H9 (cell line): Measurements from ENCODE around the gene XXYLT1. TPM values are rescaled to one million over a fixed set of nuclear protein-coding genes. Genes with fewer than 3 reads are reported as not detected.
A peak's percentile ranks its signal among the peaks of the same experiment; 100 is the strongest.

Experiments
- DNase-seq: peaks from one replicate; pipeline ENCODE4 v3.0.0-alpha.2; 2017
- H2AFZ ChIP-seq: one replicate; pipeline ENCODE4 v1.6.1; 2013; ENCODE audit warnings: mild to moderate bottlenecking, low read length, control low read depth, moderate library complexity
- H2AK5ac ChIP-seq: 2 replicates; pipeline ENCODE4 v1.6.1; 2013; ENCODE audit warnings: low read length, control low read depth, mixed read lengths; ENCODE audit not compliant: insufficient read length
- H2BK120ac ChIP-seq: one replicate; pipeline ENCODE4 v1.6.1; 2013; ENCODE audit warnings: low read depth, mild to moderate bottlenecking, low read length, control low read depth, inconsistent platforms; ENCODE audit not compliant: poor library complexity, severe bottlenecking
- H2BK12ac ChIP-seq: 2 replicates; pipeline ENCODE4 v1.6.1; 2013; ENCODE audit warnings: low read length, control low read depth, mixed read lengths, low read depth; ENCODE audit not compliant: insufficient read length
- H2BK15ac ChIP-seq: 2 replicates; pipeline ENCODE4 v1.6.1; 2013; ENCODE audit warnings: low read depth, low read length, control low read depth
- H2BK20ac ChIP-seq: one replicate; pipeline ENCODE4 v1.6.1; 2013; ENCODE audit warnings: low read depth, mild to moderate bottlenecking, low read length, control low read depth, inconsistent platforms; ENCODE audit not compliant: poor library complexity, severe bottlenecking
- H2BK5ac ChIP-seq: 2 replicates; pipeline ENCODE4 v1.6.1; 2013; ENCODE audit warnings: low read length, control low read depth, mixed read lengths; ENCODE audit not compliant: insufficient read length
- H3K14ac ChIP-seq: 2 replicates; pipeline ENCODE4 v1.6.1; 2013; ENCODE audit warnings: low read length, control low read depth; ENCODE audit not compliant: insufficient read depth
- H3K18ac ChIP-seq: 2 replicates; pipeline ENCODE4 v1.6.1; 2013; ENCODE audit warnings: low read depth, mild to moderate bottlenecking, mixed read lengths, low read length, control low read depth; ENCODE audit not compliant: insufficient read length
- H3K23ac ChIP-seq: 2 replicates; pipeline ENCODE4 v1.6.1; 2013; ENCODE audit warnings: low read length, control low read depth, mixed read lengths, low read depth; ENCODE audit not compliant: insufficient read length
- H3K23me2 ChIP-seq: 2 replicates; pipeline ENCODE4 v1.6.1; 2013; ENCODE audit warnings: low read depth, mild to moderate bottlenecking, mixed read lengths, low read length, control low read depth; ENCODE audit not compliant: insufficient read length, poor library complexity, severe bottlenecking
- H3K27ac ChIP-seq: 2 replicates; pipeline ENCODE4 v1.5.1; 2013; ENCODE audit warnings: low read length, control low read depth, mixed read lengths, low read depth; ENCODE audit not compliant: insufficient read length
- H3K27me3 ChIP-seq: 2 replicates; pipeline ENCODE4 v1.6.1; 2013; ENCODE audit warnings: low read length, control low read depth, inconsistent platforms; ENCODE audit not compliant: insufficient read depth
- H3K4ac ChIP-seq: 2 replicates; pipeline ENCODE4 v1.6.1; 2013; ENCODE audit warnings: low read depth, mild to moderate bottlenecking, control low read depth, inconsistent platforms, low read length, moderate library complexity
- H3K4me1 ChIP-seq: 2 replicates; pipeline ENCODE4 v1.6.1; 2013; ENCODE audit warnings: low read length, control low read depth, inconsistent platforms; ENCODE audit not compliant: insufficient read depth
- H3K4me2 ChIP-seq: 2 replicates; pipeline ENCODE4 v1.6.1; 2013; ENCODE audit warnings: low read length, control low read depth, mixed read lengths; ENCODE audit not compliant: insufficient read length, insufficient read depth
- H3K56ac ChIP-seq: 2 replicates; pipeline ENCODE4 v1.6.1; 2013; ENCODE audit warnings: low read depth, mild to moderate bottlenecking, mixed read lengths, low read length, control low read depth; ENCODE audit not compliant: insufficient read length
- H3K79me1 ChIP-seq: 2 replicates; pipeline ENCODE4 v1.6.1; 2013; ENCODE audit warnings: low read depth, mild to moderate bottlenecking, moderate library complexity, low read length, control low read depth, inconsistent platforms; ENCODE audit not compliant: insufficient read depth, poor library complexity, severe bottlenecking
- H3K79me2 ChIP-seq: 2 replicates; pipeline ENCODE4 v1.6.1; 2013; ENCODE audit warnings: low read length, control low read depth, inconsistent platforms; ENCODE audit not compliant: insufficient read depth
- H3K9ac ChIP-seq: 2 replicates; pipeline ENCODE4 v1.6.1; 2013; ENCODE audit warnings: low read length, control low read depth, mixed read lengths; ENCODE audit not compliant: insufficient read length; ENCODE audit errors: extremely low read depth
- H3K9me3 ChIP-seq: one replicate; pipeline ENCODE4 v1.6.1; 2013; ENCODE audit warnings: low read depth, low read length, inconsistent platforms; ENCODE audit not compliant: control insufficient read depth
- H3T11ph ChIP-seq: one replicate; pipeline ENCODE4 v1.6.1; 2013; ENCODE audit warnings: mild to moderate bottlenecking, low read length, control low read depth, inconsistent platforms
- H4K20me1 ChIP-seq: one replicate; pipeline ENCODE4 v1.6.1; 2013; ENCODE audit not compliant: control insufficient read depth, insufficient read length, insufficient read depth
- H4K5ac ChIP-seq: 2 replicates; pipeline ENCODE4 v1.6.1; 2013; ENCODE audit warnings: low read depth, mild to moderate bottlenecking, mixed read lengths, low read length, control low read depth; ENCODE audit not compliant: insufficient read length
- H4K8ac ChIP-seq: replicated peaks from 2 replicates; pipeline ENCODE4 v1.6.1; 2013; ENCODE audit warnings: low read length, control low read depth, mixed read lengths, low read depth; ENCODE audit not compliant: insufficient read length
- H4K91ac ChIP-seq: 2 replicates; pipeline ENCODE4 v1.6.1; 2013; ENCODE audit warnings: low read depth, mild to moderate bottlenecking, moderate library complexity, mixed read lengths, low read length, control low read depth; ENCODE audit not compliant: insufficient read length
- H3K27ac Mint-ChIP-seq, 3 experiments: 2 replicates in 2 of 3; 3 replicates in 1 of 3; pipeline ENCODE4 v1.8.0; 2020 to 2021; ENCODE audit warnings: mixed read lengths in 3 of 3, mild to moderate bottlenecking in 1 of 3, moderate library complexity in 1 of 3
- H3K27me3 Mint-ChIP-seq: 2 replicates; pipeline ENCODE4 v1.8.0; 2021; ENCODE audit warnings: low read depth, mild to moderate bottlenecking, moderate library complexity, mixed read lengths
- H3K36me3 Mint-ChIP-seq, 3 experiments: 2 replicates in 2 of 3; 3 replicates in 1 of 3; pipeline ENCODE4 v1.8.0; 2020 to 2021; ENCODE audit warnings: low read depth in 3 of 3, mixed read lengths in 3 of 3; ENCODE audit not compliant: insufficient read depth in 1 of 3
- H3K4me1 Mint-ChIP-seq, 2 experiments: 2 replicates each; pipeline ENCODE4 v1.8.0; 2020; ENCODE audit warnings: mixed read lengths in 2 of 2
- H3K4me3 Mint-ChIP-seq, 2 experiments: 2 replicates in 1 of 2; 3 replicates in 1 of 2; pipeline ENCODE4 v1.8.0; 2020 to 2021; ENCODE audit warnings: mild to moderate bottlenecking in 2 of 2, mixed read lengths in 2 of 2, moderate library complexity in 1 of 2
- H3K9me3 Mint-ChIP-seq, 2 experiments: 2 replicates in 1 of 2; 3 replicates in 1 of 2; pipeline ENCODE4 v1.8.0; 2020; ENCODE audit warnings: mild to moderate bottlenecking in 2 of 2, mixed read lengths in 2 of 2, moderate library complexity in 1 of 2
- WGBS: extraction: QIAGEN DNeasy Blood & Tissue Kit; methylation state at CpG from one replicate; pipeline ENCODE4 v1.1.7; 2013; ENCODE audit warnings: missing lambda C conversion rate, low lambda C conversion rate, mixed read lengths; ENCODE audit not compliant: insufficient read length; ENCODE audit errors: extremely low coverage; 5-methylcytosine and 5-hydroxymethylcytosine counted together
- total RNA-seq: library from RNA; stranded (reverse); gene quantifications from 2 replicates; pipeline ENCODE4 v1.2.1, GENCODE V29; 2021
- TF ChIP-seq, protein P1 (sequence below): fragments of 200-600 bp; sonication (generic); conservative IDR thresholded peaks from 3 replicates; pipeline ENCODE4 v1.8.0; 2021; ENCODE audit warnings: antibody characterized with exemption, mild to moderate bottlenecking

The XXYLT1 gene
- total RNA-seq, 1 experiment from 2014 or later, result 22.7 TPM

DNA sequence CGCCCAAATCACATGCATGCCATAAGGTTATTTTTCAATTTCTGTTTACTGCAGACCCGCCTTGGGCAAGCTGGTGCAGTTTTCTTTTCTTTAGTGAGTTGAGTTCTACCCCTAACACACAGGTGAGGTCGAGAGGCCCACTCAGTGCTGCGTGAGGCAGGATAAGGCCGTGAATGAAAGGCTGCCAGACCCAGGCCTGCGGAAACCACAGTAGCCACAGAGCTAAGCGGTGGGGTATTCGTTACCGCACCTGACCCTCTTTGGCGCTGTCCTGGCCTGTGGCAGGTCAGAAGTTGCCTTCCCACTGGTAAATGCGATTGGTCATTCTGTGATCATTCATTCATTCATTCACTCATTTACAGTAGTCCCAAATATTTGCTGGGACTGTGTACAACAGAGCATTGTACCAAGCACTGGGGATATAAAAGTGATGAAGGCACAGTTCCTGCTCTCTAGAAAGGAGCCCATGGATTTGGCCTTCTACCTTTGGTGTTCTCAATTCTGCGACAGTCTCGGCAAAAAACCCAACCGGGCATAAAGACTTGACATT, 144.8 kb downstream of the XXYLT1 start:
- no peak overlapping the region for H3K18ac ChIP-seq
- H3T11ph ChIP-seq, result no peak overlapping the region
- no peaks in the 10 kb centered on the region for H3K23me2 ChIP-seq
- no peaks in the 10 kb centered on the region for H3K27me3 ChIP-seq
- no CpG with 5 or more reads among the region's 14 CpGs for WGBS
- H2AFZ ChIP-seq, result no peak overlapping the region
- no peak overlapping the region for H2BK12ac ChIP-seq
- TF ChIP-seq, protein P1, sequence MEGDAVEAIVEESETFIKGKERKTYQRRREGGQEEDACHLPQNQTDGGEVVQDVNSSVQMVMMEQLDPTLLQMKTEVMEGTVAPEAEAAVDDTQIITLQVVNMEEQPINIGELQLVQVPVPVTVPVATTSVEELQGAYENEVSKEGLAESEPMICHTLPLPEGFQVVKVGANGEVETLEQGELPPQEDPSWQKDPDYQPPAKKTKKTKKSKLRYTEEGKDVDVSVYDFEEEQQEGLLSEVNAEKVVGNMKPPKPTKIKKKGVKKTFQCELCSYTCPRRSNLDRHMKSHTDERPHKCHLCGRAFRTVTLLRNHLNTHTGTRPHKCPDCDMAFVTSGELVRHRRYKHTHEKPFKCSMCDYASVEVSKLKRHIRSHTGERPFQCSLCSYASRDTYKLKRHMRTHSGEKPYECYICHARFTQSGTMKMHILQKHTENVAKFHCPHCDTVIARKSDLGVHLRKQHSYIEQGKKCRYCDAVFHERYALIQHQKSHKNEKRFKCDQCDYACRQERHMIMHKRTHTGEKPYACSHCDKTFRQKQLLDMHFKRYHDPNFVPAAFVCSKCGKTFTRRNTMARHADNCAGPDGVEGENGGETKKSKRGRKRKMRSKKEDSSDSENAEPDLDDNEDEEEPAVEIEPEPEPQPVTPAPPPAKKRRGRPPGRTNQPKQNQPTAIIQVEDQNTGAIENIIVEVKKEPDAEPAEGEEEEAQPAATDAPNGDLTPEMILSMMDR, result no peak
- H3K79me2 ChIP-seq, result no peaks in the 10 kb centered on the region
- H3K4me2 ChIP-seq, result no peak overlapping the region
- DNase-seq, result no peak
- no peak overlapping the region for H2AK5ac ChIP-seq
- H2BK5ac ChIP-seq, result no peak overlapping the region
- no peak overlapping the region for H2BK20ac ChIP-seq
- Mint-ChIP-seq H3K4me3 (no peak overlapping the region), H3K4me1 (peaks cover 7 to 11% of the 10 kb centered on the region in 2 experiments), H3K36me3 (no peaks in the 10 kb centered on the region), H3K9me3 (no peaks in the 10 kb centered on the region), H3K27ac (peak overlapping the region in 1 of 3 experiments; percentile 63; a peak in 1 of 7 replicates), H3K27me3 (no peaks in the 10 kb centered on the region)
- H4K5ac ChIP-seq, result no peak overlapping the region
- no peak overlapping the region for H3K9ac ChIP-seq
- no peaks in the 10 kb centered on the region for H3K4me1 ChIP-seq
- H4K8ac ChIP-seq, result no peak overlapping the region
- no peak overlapping the region for H3K14ac ChIP-seq
- no peak overlapping the region for H2BK15ac ChIP-seq
- no peak overlapping the region for H3K27ac ChIP-seq
- no peak overlapping the region for H2BK120ac ChIP-seq
- no peak overlapping the region for H3K4ac ChIP-seq
- no peak overlapping the region for H3K56ac ChIP-seq
- no peaks in the 10 kb centered on the region for H4K20me1 ChIP-seq
- H3K9me3 ChIP-seq, result no peaks in the 10 kb centered on the region
- H4K91ac ChIP-seq, result no peak overlapping the region
- H3K79me1 ChIP-seq, result no peaks in the 10 kb centered on the region
- H3K23ac ChIP-seq, result no peak overlapping the region
